ENCODE measurements around the gene TWIST2.

TWIST2 gene

GRCh38 chr2:238924032-238924431 lies 76.1 kb downstream of the TWIST2 start:
- Histone ChIP-seq H3K36me3 (ENCODE audit: insufficient read depth, low read length) (no peaks in the 10 kb centered on the region), H2AFZ (ENCODE audit: low read length) (no peak overlapping the region), H3K27ac (ENCODE audit: low read depth, low read length, poor library complexity, severe bottlenecking) (no peak overlapping the region), H3K27me3 (ENCODE audit: insufficient read depth, low read length) (no peaks in the 10 kb centered on the region), H3K79me2 (ENCODE audit: insufficient read depth, low read length) (no peaks in the 10 kb centered on the region), H3K4me1 (ENCODE audit: insufficient read depth, low read length, severe bottlenecking) (no peaks in the 10 kb centered on the region), H3F3A (ENCODE audit: insufficient read depth, low read length) (no peaks in the 10 kb centered on the region), H3K4me3 (ENCODE audit: low read depth, low read length, poor library complexity, severe bottlenecking) (no peak overlapping the region), H4K20me1 (ENCODE audit: insufficient read depth, low read length) (no peaks in the 10 kb centered on the region), H3K4me2 (ENCODE audit: low read length) (no peak overlapping the region), H3K9me2 (ENCODE audit: low read depth, low read length) (no peaks in the 10 kb centered on the region), H3K9ac (ENCODE audit: low read length) (no peak overlapping the region), H3K9me3 (ENCODE audit: low read length) (no peaks in the 10 kb centered on the region)
- TF ChIP-seq CTCF (IDR thresholded peaks at IDR 0.05; ENCODE audit: low read length) (no peak), EZH2 (IDR thresholded peaks at IDR 0.05; ENCODE audit: borderline replicate concordance, low read length) (no peak)

GRCh38 chr2:238924796-238925195 lies 76.9 kb downstream of the TWIST2 start:
- H3K79me2 ChIP-seq (ENCODE audit: insufficient read depth, low read length), result no peaks in the 10 kb centered on the region
- H3K9me3 ChIP-seq (ENCODE audit: low read length), result no peaks in the 10 kb centered on the region
- no peaks in the 10 kb centered on the region for H3K9me2 ChIP-seq (ENCODE audit: low read depth, low read length)
- H2AFZ ChIP-seq (ENCODE audit: low read length), result no peak overlapping the region
- H3K27ac ChIP-seq (ENCODE audit: low read depth, low read length, poor library complexity, severe bottlenecking), result no peak overlapping the region
- H3K27me3 ChIP-seq (ENCODE audit: insufficient read depth, low read length), result no peaks in the 10 kb centered on the region
- H3K4me1 ChIP-seq (ENCODE audit: insufficient read depth, low read length, severe bottlenecking), result no peaks in the 10 kb centered on the region
- H3K4me3 ChIP-seq (ENCODE audit: low read depth, low read length, poor library complexity, severe bottlenecking), result no peak overlapping the region
- no peak for TF ChIP-seq EZH2 (IDR thresholded peaks at IDR 0.05; ENCODE audit: borderline replicate concordance, low read length)
- TF ChIP-seq CTCF (IDR thresholded peaks at IDR 0.05; ENCODE audit: low read length), result no peak
- no peaks in the 10 kb centered on the region for H3F3A ChIP-seq (ENCODE audit: insufficient read depth, low read length)
- no peaks in the 10 kb centered on the region for H4K20me1 ChIP-seq (ENCODE audit: insufficient read depth, low read length)
- no peak overlapping the region for H3K4me2 ChIP-seq (ENCODE audit: low read length)
- no peaks in the 10 kb centered on the region for H3K36me3 ChIP-seq (ENCODE audit: insufficient read depth, low read length)
- no peak overlapping the region for H3K9ac ChIP-seq (ENCODE audit: low read length)

- Histone ChIP-seq H3K27ac (ENCODE audit: low read depth, low read length, poor library complexity, severe bottlenecking) (no peak overlapping the region), H2AFZ (ENCODE audit: low read length) (no peak overlapping the region), H3K9me3 (ENCODE audit: low read length) (no peaks in the 10 kb centered on the region), H3K4me2 (ENCODE audit: low read length) (no peak overlapping the region), H3K4me1 (ENCODE audit: insufficient read depth, low read length, severe bottlenecking) (no peaks in the 10 kb centered on the region), H3K36me3 (ENCODE audit: insufficient read depth, low read length) (no peaks in the 10 kb centered on the region), H4K20me1 (ENCODE audit: insufficient read depth, low read length) (no peaks in the 10 kb centered on the region), H3K4me3 (ENCODE audit: low read depth, low read length, poor library complexity, severe bottlenecking) (no peak overlapping the region), H3F3A (ENCODE audit: insufficient read depth, low read length) (no peaks in the 10 kb centered on the region), H3K79me2 (ENCODE audit: insufficient read depth, low read length) (no peaks in the 10 kb centered on the region), H3K9me2 (ENCODE audit: low read depth, low read length) (no peaks in the 10 kb centered on the region), H3K27me3 (ENCODE audit: insufficient read depth, low read length) (no peaks in the 10 kb centered on the region), H3K9ac (ENCODE audit: low read length) (no peak overlapping the region)
- no peak for TF ChIP-seq CTCF (IDR thresholded peaks at IDR 0.05; ENCODE audit: low read length)
- no peak for TF ChIP-seq EZH2 (IDR thresholded peaks at IDR 0.05; ENCODE audit: borderline replicate concordance, low read length)
These were observed 77.4 kb downstream of the TWIST2 start for GRCh38 chr2:238925281-238925680.

Data from OCI-LY1 (cell line).